ENCODE measurements around the gene CEP295NL. TPM values are rescaled to one million over a fixed set of nuclear protein-coding genes. Genes with fewer than 3 reads are reported as not detected.

The CEP295NL gene
- total and polyA plus RNA-seq, 2 of the 8 experiments (the other 6 are each of a cell fraction or from before 2014, with no cell fraction given) = 0.06 to 2.0 TPM

DNA sequence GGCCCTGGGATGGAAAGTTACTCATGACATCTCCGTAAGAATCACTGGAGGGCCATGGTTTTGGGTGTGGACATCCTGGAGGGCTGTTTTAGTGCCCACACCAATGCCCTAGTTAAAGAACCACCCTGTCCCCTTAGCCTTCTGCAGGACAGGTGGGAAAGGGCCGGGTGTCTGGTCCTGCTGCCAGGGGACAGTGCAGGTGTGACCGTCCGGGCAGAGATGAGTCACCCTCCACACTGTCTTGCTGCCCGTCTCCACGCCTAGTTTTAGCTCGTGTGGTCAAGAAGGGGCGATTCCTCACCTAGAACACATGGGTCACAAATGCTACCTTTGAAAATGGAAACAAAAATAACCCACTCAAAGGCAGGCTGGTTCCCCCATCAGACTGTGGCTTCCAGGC is 17.0 kb downstream of the CEP295NL start:
- H2BK120ac ChIP-seq (replicated peaks; ENCODE audit: low read depth, low read length) = no peak overlapping the region
- H3K9ac ChIP-seq (replicated peaks in 1 of 4; ENCODE audit: extremely low read depth in 1 of 4, low read depth in 3 of 4, low read length in 3 of 4) = no peak overlapping the region
- H3K14ac ChIP-seq (ENCODE audit: insufficient read length) = no peak overlapping the region
- DNase-seq (ENCODE audit: low read depth in 1 of 2, low spot score in 2 of 2) (no peak), FAIRE-seq (no peak)
- peaks cover 0 to 23% (median 20%) of the 10 kb centered on the region in 4 experiments; a peak in 6 of 7 replicates for H3K4me1 ChIP-seq (replicated peaks in 1 of 4; ENCODE audit: control insufficient read depth in 3 of 4, insufficient read depth in 4 of 4, low read length in 3 of 4)
- H2BK20ac ChIP-seq (ENCODE audit: low read length) = no peak overlapping the region
- peaks cover 2% of the 10 kb centered on the region; the same call in 1 of the 2 replicates for H3K79me1 ChIP-seq (ENCODE audit: low read depth, low read length)
- H3K23me2 ChIP-seq (ENCODE audit: low read depth, low read length) = no peaks in the 10 kb centered on the region
- H3K4ac ChIP-seq (replicated peaks; ENCODE audit: insufficient read length, low read depth, low read length) = no peak overlapping the region
- H3K56ac ChIP-seq (replicated peaks; ENCODE audit: insufficient read length, low read depth, low read length) = no peak overlapping the region
- no peak overlapping the region for H3K4me2 ChIP-seq (ENCODE audit: insufficient read depth in 1 of 2, low read depth in 2 of 2, low read length in 2 of 2)
- H2BK5ac ChIP-seq (ENCODE audit: low read depth, low read length) = no peak overlapping the region
- H3K23ac ChIP-seq (ENCODE audit: insufficient read length) = no peak overlapping the region
- H2AFZ ChIP-seq (ENCODE audit: low read length) = no peak overlapping the region
- H3K18ac ChIP-seq (ENCODE audit: extremely low read depth, low read length) = no peak overlapping the region; the same call in 1 of the 2 replicates
- H4K20me1 ChIP-seq (replicated peaks in 1 of 2; ENCODE audit: control insufficient read depth in 1 of 2, insufficient read depth in 2 of 2, low read length in 2 of 2) = peaks cover 4 to 5% of the 10 kb centered on the region in 2 experiments
- H4K91ac ChIP-seq (replicated peaks; ENCODE audit: insufficient read length, low read length) = no peak overlapping the region
- no peak overlapping the region for H4K5ac ChIP-seq (ENCODE audit: insufficient read length, low read depth, low read length)
- ChIA-PET CTCF (ENCODE audit: partially characterized antibody) (interaction anchor here (1.9 to 2.8 kb wide), 3 partner anchors 10 to 86 kb away, joined by 4 to 12 read pairs (median 7); no protein-coding TSS in a partner anchor), POLR2A (ENCODE audit: partially characterized antibody) (no interaction called here)
- no peak overlapping the region for H2BK12ac ChIP-seq (ENCODE audit: low read depth, low read length)
- WGBS, 2 experiments (ENCODE audit: extremely low coverage in 1 of 2, insufficient coverage in 1 of 2, insufficient read length in 1 of 2, insufficient replicate concordance in 2 of 2, low coverage in 1 of 2, low lambda C conversion rate in 2 of 2, missing lambda C conversion rate in 1 of 2) = 88% methylated on average over 8 of the region's 8 CpGs; no CpG with 5 or more reads in 1 of the 2 experiments
- peaks cover 0 to 2% (median 0%) of the 10 kb centered on the region in 4 experiments; a peak in 1 of 8 replicates for H3K36me3 ChIP-seq (ENCODE audit: control insufficient read depth in 2 of 4, insufficient read depth in 4 of 4, low read length in 3 of 4)
- no peak overlapping the region for H3K27ac ChIP-seq (ENCODE audit: low read depth, low read length)
- H4K8ac ChIP-seq (ENCODE audit: extremely low read depth, insufficient read depth, low read length) = no peak overlapping the region
- 0 out of 2 replicates have a peak overlapping the region, but pooled peaks have one; percentile 39 for H2AK5ac ChIP-seq (ENCODE audit: low read depth, low read length)
- H3K27me3 ChIP-seq (replicated peaks in 1 of 4; ENCODE audit: control insufficient read depth in 3 of 4, extremely low read depth in 1 of 4, insufficient read depth in 3 of 4, low read length in 3 of 4) = no peaks in the 10 kb centered on the region; a peak in 1 of 7 replicates
- H2BK15ac ChIP-seq (ENCODE audit: low read length) = no peak overlapping the region
- H3K79me2 ChIP-seq (ENCODE audit: control insufficient read depth in 1 of 2, insufficient read depth in 2 of 2, low read length in 2 of 2) = peaks cover 0 to 11% of the 10 kb centered on the region in 2 experiments; a peak in 1 of 4 replicates
- H3K9me3 ChIP-seq (ENCODE audit: insufficient read depth in 2 of 2, low read depth in 1 of 2, low read length in 1 of 2) = no peaks in the 10 kb centered on the region
- H3K4me3 ChIP-seq (ENCODE audit: extremely low read depth in 1 of 4, insufficient read depth in 2 of 4, low read depth in 3 of 4, low read length in 4 of 4) = no peak overlapping the region
- TF ChIP-seq GABPA (IDR thresholded peaks at IDR 0.05; ENCODE audit: borderline replicate concordance, insufficient read depth, low read length) = no peak
- TF ChIP-seq SIN3A (conservative IDR thresholded peaks at IDR 0.05 in 1 of 2, IDR thresholded peaks at IDR 0.05 in 1 of 2; ENCODE audit: low read depth in 1 of 2, low read length in 2 of 2) = no peak
- no peak for TF ChIP-seq MAFK (IDR thresholded peaks at IDR 0.05; ENCODE audit: low read depth, low read length)
- TF ChIP-seq BACH1 (IDR thresholded peaks at IDR 0.05; ENCODE audit: low read length) = no peak
- TF ChIP-seq CHD1 (IDR thresholded peaks at IDR 0.05; ENCODE audit: low read depth, low read length) = no peak
- TF ChIP-seq GTF2F1 (IDR thresholded peaks at IDR 0.05; ENCODE audit: borderline replicate concordance, low read depth, low read length) = no peak
- no peak for TF ChIP-seq HDAC2 (IDR thresholded peaks at IDR 0.05; ENCODE audit: borderline replicate concordance in 1 of 2, low read depth in 2 of 2, low read length in 2 of 2)
- no peak for TF ChIP-seq PHF8 (conservative IDR thresholded peaks at IDR 0.05; ENCODE audit: low read depth, low read length)
- no peak for TF ChIP-seq TBP (IDR thresholded peaks at IDR 0.05; ENCODE audit: low read depth, low read length)
- TF ChIP-seq TCF12 (IDR thresholded peaks at IDR 0.05; ENCODE audit: low read depth, low read length) = no peak
- TF ChIP-seq CBX8 (IDR thresholded peaks at IDR 0.05; ENCODE audit: borderline replicate concordance, low read depth, low read length) = no peak
- TF ChIP-seq TAF7 (optimal IDR thresholded peaks at IDR 0.05; ENCODE audit: borderline replicate concordance, low read depth, low read length) = no peak
- TF ChIP-seq JUN (IDR thresholded peaks at IDR 0.05; ENCODE audit: low read depth, low read length) = no peak
- no peak for TF ChIP-seq ASH2L (IDR thresholded peaks at IDR 0.05; ENCODE audit: low read length)

Measured in H1 (cell line).